K562 (cell line): ENCODE data around the gene BBC3. TPM values are rescaled to one million over a fixed set of nuclear protein-coding genes. Genes with fewer than 3 reads are reported as not detected.

Experiments
- BDP1 ChIP-seq: IDR thresholded peaks from 3 replicates; pipeline ENCODE4 v1.6.1; 2011; ENCODE audit not compliant: insufficient read length, insufficient read depth
- GABPA ChIP-seq: fragments of 200-800 bp; sonication (Bioruptor generic); conservative IDR thresholded peaks from 2 replicates; pipeline ENCODE4 v1.6.1; 2016; ENCODE audit warnings: low read depth, missing genetic modification characterization, missing compliant biosample characterization
- GTF2A2 ChIP-seq: IDR thresholded peaks from 2 replicates; pipeline ENCODE4 v1.6.1; 2016; ENCODE audit warnings: mild to moderate bottlenecking, missing genetic modification characterization, missing compliant biosample characterization
- HDAC3 ChIP-seq: fragments of 450-650 bp; IDR thresholded peaks from 2 replicates; pipeline ENCODE4 v1.6.1; 2018; ENCODE audit warnings: borderline replicate concordance, mild to moderate bottlenecking, moderate library complexity; ENCODE audit not compliant: partially characterized antibody
- KDM5B ChIP-seq: fragments of 200-600 bp; sonication (generic); IDR thresholded peaks from 2 replicates; pipeline ENCODE4 v1.6.1; 2012; ENCODE audit warnings: low read depth, mild to moderate bottlenecking, moderate library complexity, low read length, control low read depth, inconsistent platforms; ENCODE audit not compliant: insufficient replicate concordance
- RBM22 ChIP-seq: fragments of 200-400 bp; formaldehyde crosslinking; IDR thresholded peaks from 2 replicates; pipeline ENCODE4 v1.6.1; 2018; ENCODE audit warnings: low read length, low read depth; ENCODE audit not compliant: poor library complexity, severe bottlenecking
- RCOR1 ChIP-seq, 2 experiments: IDR thresholded peaks; 2 replicates each; pipeline ENCODE4 v1.6.1; 2012; ENCODE audit warnings: low read depth in 2 of 2, low read length in 2 of 2, borderline replicate concordance in 1 of 2, improper control_type of control experiment in 1 of 2
- TAF1 ChIP-seq: IDR thresholded peaks from 2 replicates; pipeline ENCODE4 v1.6.1; 2011; ENCODE audit warnings: mild to moderate bottlenecking, low read length, moderate library complexity; ENCODE audit not compliant: insufficient read depth, control insufficient read depth, severe bottlenecking; ENCODE audit errors: extremely low read depth
- TSC22D4 ChIP-seq: fragments of 450-650 bp; IDR thresholded peaks from 2 replicates; pipeline ENCODE4 v1.6.1; 2016; ENCODE audit warnings: missing genetic modification characterization, missing biosample characterization, control low read depth
- ZNF766 ChIP-seq: fragments of 200-800 bp; sonication (Bioruptor generic); conservative IDR thresholded peaks from 2 replicates; pipeline ENCODE4 v1.6.1; 2016; ENCODE audit warnings: missing genetic modification characterization, missing compliant biosample characterization
- ZSCAN32 ChIP-seq: fragments of 450-650 bp; formaldehyde crosslinking; IDR thresholded peaks from 2 replicates; pipeline ENCODE4 v1.4.0; 2020; ENCODE audit warnings: mild to moderate bottlenecking, moderate library complexity
- polyA plus RNA-seq, 8 experiments: library from polyadenylated mRNA; depleted of rRNA in 4 of 8; stranded (reverse) in 5 of 8; unstranded in 3 of 8; fragments of >200 nt; fragmentation: Nextera tagmentation in 2 of 8; fragmentation: Illumina TruSeq in 1 of 8; extraction: Ambion mirVana in 2 of 8; extraction: Trizol in 1 of 8; gene quantifications; 2 replicates each; pipeline versions ENCODE4 v1.2.1 to v1.2.3, GENCODE V29; 2011 to 2014; ENCODE audit warnings: inconsistent platforms in 1 of 8, missing spikeins in 1 of 8
- total RNA-seq, 7 experiments: library from RNA; depleted of rRNA in 6 of 7; stranded (reverse); fragments of >200 nt in 6 of 7; fragmentation: Illumina TruSeq in 2 of 7; extraction: Trizol in 2 of 7; gene quantifications; 2 replicates each; pipeline versions ENCODE4 v1.2.1 to v1.2.3, GENCODE V29; 2011 to 2021; ENCODE audit warnings: low replicate concordance in 1 of 7
- TF ChIP-seq, protein P1 (sequence below): fragments of 450-650 bp; formaldehyde crosslinking; IDR thresholded peaks from 2 replicates; pipeline ENCODE4 v1.4.0; 2020; ENCODE audit warnings: mild to moderate bottlenecking, moderate library complexity
- TF ChIP-seq, protein P2 (sequence below): fragments of 200-800 bp; sonication (Bioruptor generic); IDR thresholded peaks from 2 replicates; pipeline ENCODE4 v1.6.1; 2016; ENCODE audit warnings: missing genetic modification characterization, missing compliant biosample characterization
- TF ChIP-seq, protein P3 (sequence below): fragments of 200-400 bp; formaldehyde crosslinking; IDR thresholded peaks from 2 replicates; pipeline ENCODE4 v1.6.1; 2017; ENCODE audit warnings: mild to moderate bottlenecking, low read depth, low read length, moderate library complexity
- TF ChIP-seq, protein P4 (sequence below): fragments of 250-450 bp; sonication (Bioruptor Pico); IDR thresholded peaks from 2 replicates; pipeline ENCODE4 v1.8.0; 2022; ENCODE audit warnings: inconsistent platforms

BBC3 gene
- total and polyA plus RNA-seq, 9 of the 15 experiments (the other 6 are each of a cell fraction or from before 2014, with no cell fraction given): 0.15 to 30.7 (median 4.8) TPM

DNA sequence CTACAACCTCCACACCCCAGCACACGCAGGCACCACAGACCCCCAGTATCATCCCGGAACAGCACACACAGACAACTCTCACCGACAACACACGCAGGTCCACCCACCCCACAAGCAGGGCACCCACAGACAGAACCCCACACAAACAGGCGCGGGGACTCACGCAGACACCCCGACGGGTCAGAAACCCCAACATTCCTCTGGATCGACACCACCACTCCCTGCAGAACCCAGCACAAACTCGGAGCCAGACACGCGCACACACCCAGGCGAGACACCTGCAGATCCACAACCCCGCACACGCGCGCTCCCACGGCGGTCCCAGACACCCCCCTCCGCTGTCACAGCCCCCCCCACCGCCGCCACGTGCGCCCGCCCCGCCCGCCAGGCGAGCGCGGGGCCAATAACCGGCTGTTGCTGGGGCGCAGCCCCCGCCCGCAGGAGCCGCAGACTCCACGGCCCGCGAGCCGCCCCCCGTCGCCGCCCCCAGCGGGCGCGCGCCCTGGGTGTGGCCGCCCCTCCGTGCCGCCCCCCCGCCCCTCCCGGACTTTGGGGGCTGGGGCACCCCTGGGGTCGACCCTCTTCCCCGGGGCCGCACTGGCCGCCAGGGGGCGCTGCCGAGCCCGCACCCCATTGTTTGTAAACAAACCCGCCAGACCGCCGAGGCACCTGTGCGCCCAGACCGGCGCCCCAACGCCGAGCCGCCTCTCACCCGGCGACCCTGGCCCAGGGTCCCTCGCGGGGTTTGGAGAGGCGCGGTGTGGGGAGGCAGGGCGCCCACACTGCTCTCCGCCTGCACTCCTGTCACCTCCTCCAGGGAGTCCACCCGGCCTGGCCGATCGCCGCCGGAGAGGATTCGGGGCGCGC, 712 bp downstream of the BBC3 start (continued):
- TF ChIP-seq TAF1 (no peak), KDM5B (peak; percentile 69), ZNF766 (CRISPR knock-in tag) (no peak; the same call in 1 of the 2 replicates), GABPA (tag) (peak; percentile 50), RBM22 (peak; percentile 81), TSC22D4 (tag) (no peak), ZSCAN32 (CRISPR knock-in tag) (no peak), GTF2A2 (tag) (no peak), HDAC3 (no peak), BDP1 (no peak), RCOR1 (IDR thresholded peaks at IDR 0.05; ENCODE audit: borderline replicate concordance in 1 of 2, low read depth in 2 of 2, low read length in 2 of 2) (no peak; a peak in 2 of 4 replicates)
- TF ChIP-seq, protein P1, sequence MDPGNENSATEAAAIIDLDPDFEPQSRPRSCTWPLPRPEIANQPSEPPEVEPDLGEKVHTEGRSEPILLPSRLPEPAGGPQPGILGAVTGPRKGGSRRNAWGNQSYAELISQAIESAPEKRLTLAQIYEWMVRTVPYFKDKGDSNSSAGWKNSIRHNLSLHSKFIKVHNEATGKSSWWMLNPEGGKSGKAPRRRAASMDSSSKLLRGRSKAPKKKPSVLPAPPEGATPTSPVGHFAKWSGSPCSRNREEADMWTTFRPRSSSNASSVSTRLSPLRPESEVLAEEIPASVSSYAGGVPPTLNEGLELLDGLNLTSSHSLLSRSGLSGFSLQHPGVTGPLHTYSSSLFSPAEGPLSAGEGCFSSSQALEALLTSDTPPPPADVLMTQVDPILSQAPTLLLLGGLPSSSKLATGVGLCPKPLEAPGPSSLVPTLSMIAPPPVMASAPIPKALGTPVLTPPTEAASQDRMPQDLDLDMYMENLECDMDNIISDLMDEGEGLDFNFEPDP (CRISPR knock-in tag): no peak
- TF ChIP-seq, protein P2, sequence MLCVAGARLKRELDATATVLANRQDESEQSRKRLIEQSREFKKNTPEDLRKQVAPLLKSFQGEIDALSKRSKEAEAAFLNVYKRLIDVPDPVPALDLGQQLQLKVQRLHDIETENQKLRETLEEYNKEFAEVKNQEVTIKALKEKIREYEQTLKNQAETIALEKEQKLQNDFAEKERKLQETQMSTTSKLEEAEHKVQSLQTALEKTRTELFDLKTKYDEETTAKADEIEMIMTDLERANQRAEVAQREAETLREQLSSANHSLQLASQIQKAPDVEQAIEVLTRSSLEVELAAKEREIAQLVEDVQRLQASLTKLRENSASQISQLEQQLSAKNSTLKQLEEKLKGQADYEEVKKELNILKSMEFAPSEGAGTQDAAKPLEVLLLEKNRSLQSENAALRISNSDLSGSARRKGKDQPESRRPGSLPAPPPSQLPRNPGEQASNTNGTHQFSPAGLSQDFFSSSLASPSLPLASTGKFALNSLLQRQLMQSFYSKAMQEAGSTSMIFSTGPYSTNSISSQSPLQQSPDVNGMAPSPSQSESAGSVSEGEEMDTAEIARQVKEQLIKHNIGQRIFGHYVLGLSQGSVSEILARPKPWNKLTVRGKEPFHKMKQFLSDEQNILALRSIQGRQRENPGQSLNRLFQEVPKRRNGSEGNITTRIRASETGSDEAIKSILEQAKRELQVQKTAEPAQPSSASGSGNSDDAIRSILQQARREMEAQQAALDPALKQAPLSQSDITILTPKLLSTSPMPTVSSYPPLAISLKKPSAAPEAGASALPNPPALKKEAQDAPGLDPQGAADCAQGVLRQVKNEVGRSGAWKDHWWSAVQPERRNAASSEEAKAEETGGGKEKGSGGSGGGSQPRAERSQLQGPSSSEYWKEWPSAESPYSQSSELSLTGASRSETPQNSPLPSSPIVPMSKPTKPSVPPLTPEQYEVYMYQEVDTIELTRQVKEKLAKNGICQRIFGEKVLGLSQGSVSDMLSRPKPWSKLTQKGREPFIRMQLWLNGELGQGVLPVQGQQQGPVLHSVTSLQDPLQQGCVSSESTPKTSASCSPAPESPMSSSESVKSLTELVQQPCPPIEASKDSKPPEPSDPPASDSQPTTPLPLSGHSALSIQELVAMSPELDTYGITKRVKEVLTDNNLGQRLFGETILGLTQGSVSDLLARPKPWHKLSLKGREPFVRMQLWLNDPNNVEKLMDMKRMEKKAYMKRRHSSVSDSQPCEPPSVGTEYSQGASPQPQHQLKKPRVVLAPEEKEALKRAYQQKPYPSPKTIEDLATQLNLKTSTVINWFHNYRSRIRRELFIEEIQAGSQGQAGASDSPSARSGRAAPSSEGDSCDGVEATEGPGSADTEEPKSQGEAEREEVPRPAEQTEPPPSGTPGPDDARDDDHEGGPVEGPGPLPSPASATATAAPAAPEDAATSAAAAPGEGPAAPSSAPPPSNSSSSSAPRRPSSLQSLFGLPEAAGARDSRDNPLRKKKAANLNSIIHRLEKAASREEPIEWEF: no peak
- TF ChIP-seq, protein P3, sequence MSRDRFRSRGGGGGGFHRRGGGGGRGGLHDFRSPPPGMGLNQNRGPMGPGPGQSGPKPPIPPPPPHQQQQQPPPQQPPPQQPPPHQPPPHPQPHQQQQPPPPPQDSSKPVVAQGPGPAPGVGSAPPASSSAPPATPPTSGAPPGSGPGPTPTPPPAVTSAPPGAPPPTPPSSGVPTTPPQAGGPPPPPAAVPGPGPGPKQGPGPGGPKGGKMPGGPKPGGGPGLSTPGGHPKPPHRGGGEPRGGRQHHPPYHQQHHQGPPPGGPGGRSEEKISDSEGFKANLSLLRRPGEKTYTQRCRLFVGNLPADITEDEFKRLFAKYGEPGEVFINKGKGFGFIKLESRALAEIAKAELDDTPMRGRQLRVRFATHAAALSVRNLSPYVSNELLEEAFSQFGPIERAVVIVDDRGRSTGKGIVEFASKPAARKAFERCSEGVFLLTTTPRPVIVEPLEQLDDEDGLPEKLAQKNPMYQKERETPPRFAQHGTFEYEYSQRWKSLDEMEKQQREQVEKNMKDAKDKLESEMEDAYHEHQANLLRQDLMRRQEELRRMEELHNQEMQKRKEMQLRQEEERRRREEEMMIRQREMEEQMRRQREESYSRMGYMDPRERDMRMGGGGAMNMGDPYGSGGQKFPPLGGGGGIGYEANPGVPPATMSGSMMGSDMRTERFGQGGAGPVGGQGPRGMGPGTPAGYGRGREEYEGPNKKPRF: no peak
- TF ChIP-seq, protein P4, sequence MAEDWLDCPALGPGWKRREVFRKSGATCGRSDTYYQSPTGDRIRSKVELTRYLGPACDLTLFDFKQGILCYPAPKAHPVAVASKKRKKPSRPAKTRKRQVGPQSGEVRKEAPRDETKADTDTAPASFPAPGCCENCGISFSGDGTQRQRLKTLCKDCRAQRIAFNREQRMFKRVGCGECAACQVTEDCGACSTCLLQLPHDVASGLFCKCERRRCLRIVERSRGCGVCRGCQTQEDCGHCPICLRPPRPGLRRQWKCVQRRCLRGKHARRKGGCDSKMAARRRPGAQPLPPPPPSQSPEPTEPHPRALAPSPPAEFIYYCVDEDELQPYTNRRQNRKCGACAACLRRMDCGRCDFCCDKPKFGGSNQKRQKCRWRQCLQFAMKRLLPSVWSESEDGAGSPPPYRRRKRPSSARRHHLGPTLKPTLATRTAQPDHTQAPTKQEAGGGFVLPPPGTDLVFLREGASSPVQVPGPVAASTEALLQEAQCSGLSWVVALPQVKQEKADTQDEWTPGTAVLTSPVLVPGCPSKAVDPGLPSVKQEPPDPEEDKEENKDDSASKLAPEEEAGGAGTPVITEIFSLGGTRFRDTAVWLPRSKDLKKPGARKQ (CRISPR knock-in tag): no peak
